Erythroblast (primary cell): ENCODE measurements around the gene NES.

Experiments
- GATA1 ChIP-seq: IDR thresholded peaks from 2 replicates; pipeline ENCODE4 v1.6.1; 2011; ENCODE audit warnings: low read depth, mild to moderate bottlenecking, control low read depth, low read length, moderate library complexity
- POLR2A ChIP-seq: IDR thresholded peaks from 2 replicates; pipeline ENCODE4 v1.6.1; 2011; ENCODE audit warnings: mild to moderate bottlenecking, low read length

GRCh38 chr1:156680056-156680455 lies 2.8 kb upstream of the NES start:
- TF ChIP-seq POLR2A = no peak
- TF ChIP-seq GATA1 = no peak
